ENCODE data around the gene TMEM42. TPM values are rescaled to one million over a fixed set of nuclear protein-coding genes. Genes with fewer than 3 reads are reported as not detected.

Gene TMEM42
- total and polyA plus RNA-seq, 2 of the 13 experiments (the other 11 are each of a cell fraction or from before 2014, with no cell fraction given) = 5.5 to 24.5 TPM

DNA sequence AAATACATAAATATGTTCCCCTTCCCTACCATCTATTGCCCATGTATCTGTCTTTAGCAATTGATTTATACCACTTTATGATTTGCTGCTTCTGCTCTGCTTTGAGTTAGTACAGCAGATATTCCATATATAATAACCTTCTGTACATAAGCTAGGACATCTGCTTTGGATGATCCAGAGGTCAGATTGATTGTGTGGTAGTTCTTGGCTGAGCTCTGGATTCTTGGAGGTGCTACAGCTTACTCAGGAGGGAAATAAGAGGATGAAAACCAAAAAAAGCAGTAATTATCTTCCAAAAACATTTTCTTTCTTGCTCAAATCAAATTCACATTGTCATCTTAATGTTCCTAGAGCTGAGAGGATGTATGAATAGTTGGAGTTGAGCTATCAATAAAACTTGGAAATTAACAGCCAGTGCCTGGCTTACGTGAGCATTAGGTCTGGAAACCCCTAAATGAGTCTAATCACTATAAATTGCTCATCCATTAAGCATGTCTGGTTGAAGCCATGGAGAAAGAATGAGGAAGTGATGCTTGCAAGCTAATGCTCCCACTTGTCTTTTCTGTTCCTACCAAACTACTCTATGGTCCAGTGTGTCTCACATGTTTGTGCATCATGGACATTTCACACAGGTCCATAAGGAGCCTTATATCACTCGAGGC, 36.3 kb upstream of the TMEM42 start:
- 95% methylated on average over 2 of the region's 2 CpGs for WGBS (ENCODE audit: low lambda C conversion rate)
- Histone ChIP-seq H3K36me3 (replicated peaks in 1 of 2; ENCODE audit: control insufficient read depth in 1 of 2, insufficient read depth in 2 of 2, low read length in 2 of 2) (peaks cover 1 to 20% of the 10 kb centered on the region in 2 experiments), H3K27ac (ENCODE audit: extremely low read length, insufficient read depth, low read length) (no peak overlapping the region), H3K4me1 (ENCODE audit: insufficient read depth, low read length) (no peaks in the 10 kb centered on the region), H3K9ac (ENCODE audit: insufficient read depth, low read depth, low read length) (no peak overlapping the region), H2AFZ (ENCODE audit: low read length) (no peak overlapping the region), H3K4me2 (ENCODE audit: low read depth, low read length) (no peak overlapping the region), H3K4me3 (replicated peaks in 1 of 3; ENCODE audit: insufficient read depth in 1 of 3, low read depth in 2 of 3, low read length in 3 of 3) (no peak overlapping the region), H3K79me2 (ENCODE audit: insufficient read depth, low read length) (no peaks in the 10 kb centered on the region), H4K20me1 (ENCODE audit: insufficient read depth, low read length) (no peaks in the 10 kb centered on the region), H3K9me3 (ENCODE audit: low read length) (no peaks in the 10 kb centered on the region), H3K27me3 (ENCODE audit: control insufficient read depth in 1 of 2, insufficient read depth in 2 of 2, low read length in 2 of 2) (no peaks in the 10 kb centered on the region)
- intact Hi-C loops (cut with micrococcal nuclease; ENCODE audit: unreplicated experiment) = no loop called here
- FAIRE-seq (no peak), ATAC-seq (no peak), DNase-seq (ENCODE audit: low spot score) (no peak)
- in situ Hi-C loops (cut with HindIII; ENCODE audit: extremely low pct_ligation_motif_present, low pct_unique_long_range_greater_than_20kb) = no loop called here
- ChIA-PET POLR2A (no interaction called here), CTCF (ENCODE audit: low intra/inter-chr PET ratio, low total read pairs) (no interaction called here)
- no TSS peak for BruUV-seq (replicated peaks)
- no peak for TF ChIP-seq GATAD1 (CRISPR knock-in tag; IDR thresholded peaks at IDR 0.05)
- TF ChIP-seq ZNF251 (CRISPR knock-in tag; IDR thresholded peaks at IDR 0.05) = no peak

DNA sequence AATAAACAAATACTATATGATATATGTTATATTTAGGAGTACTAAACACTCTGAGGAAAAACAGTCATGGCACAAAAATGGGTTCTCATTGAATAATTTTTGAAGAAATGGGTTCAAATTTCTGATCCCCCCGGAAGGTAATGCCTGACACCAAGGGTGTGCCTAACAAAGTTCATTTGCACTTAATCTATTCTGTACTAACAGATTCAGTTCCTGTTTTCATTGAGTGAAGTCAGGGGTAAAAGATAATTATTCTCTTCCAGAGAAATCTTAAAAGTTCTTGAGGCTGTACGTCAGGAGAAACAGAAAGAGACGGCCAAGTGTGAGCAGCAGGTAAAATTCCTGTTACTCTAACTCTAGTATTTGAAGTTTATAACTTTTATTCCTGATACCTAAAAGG, 34.5 kb upstream of the TMEM42 start:
- H3K36me3 ChIP-seq (replicated peaks in 1 of 2; ENCODE audit: control insufficient read depth in 1 of 2, insufficient read depth in 2 of 2, low read length in 2 of 2) = peaks cover 4 to 32% of the 10 kb centered on the region in 2 experiments
- FAIRE-seq (no peak), DNase-seq (ENCODE audit: low spot score) (no peak), ATAC-seq (no peak)
- no peak for TF ChIP-seq KAT8 (CRISPR knock-in tag; IDR thresholded peaks at IDR 0.05)
- TF ChIP-seq, protein P1, sequence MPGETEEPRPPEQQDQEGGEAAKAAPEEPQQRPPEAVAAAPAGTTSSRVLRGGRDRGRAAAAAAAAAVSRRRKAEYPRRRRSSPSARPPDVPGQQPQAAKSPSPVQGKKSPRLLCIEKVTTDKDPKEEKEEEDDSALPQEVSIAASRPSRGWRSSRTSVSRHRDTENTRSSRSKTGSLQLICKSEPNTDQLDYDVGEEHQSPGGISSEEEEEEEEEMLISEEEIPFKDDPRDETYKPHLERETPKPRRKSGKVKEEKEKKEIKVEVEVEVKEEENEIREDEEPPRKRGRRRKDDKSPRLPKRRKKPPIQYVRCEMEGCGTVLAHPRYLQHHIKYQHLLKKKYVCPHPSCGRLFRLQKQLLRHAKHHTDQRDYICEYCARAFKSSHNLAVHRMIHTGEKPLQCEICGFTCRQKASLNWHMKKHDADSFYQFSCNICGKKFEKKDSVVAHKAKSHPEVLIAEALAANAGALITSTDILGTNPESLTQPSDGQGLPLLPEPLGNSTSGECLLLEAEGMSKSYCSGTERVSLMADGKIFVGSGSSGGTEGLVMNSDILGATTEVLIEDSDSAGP (CRISPR knock-in tag; IDR thresholded peaks at IDR 0.05; ENCODE audit: borderline replicate concordance) = no peak
- no peak for TF ChIP-seq MTF2 (CRISPR knock-in tag; IDR thresholded peaks at IDR 0.05; ENCODE audit: borderline replicate concordance)
- no peak for TF ChIP-seq ZBTB8A (CRISPR knock-in tag; IDR thresholded peaks at IDR 0.05; ENCODE audit: borderline replicate concordance, low read depth)
- no peak overlapping the region for H3K4me3 ChIP-seq (replicated peaks in 1 of 3; ENCODE audit: insufficient read depth in 1 of 3, low read depth in 2 of 3, low read length in 3 of 3)
- intact Hi-C loops (cut with micrococcal nuclease; ENCODE audit: unreplicated experiment) (no loop called here), in situ Hi-C loops (cut with HindIII; ENCODE audit: extremely low pct_ligation_motif_present, low pct_unique_long_range_greater_than_20kb) (no loop called here)
- H3K4me2 ChIP-seq (ENCODE audit: low read depth, low read length) = no peak overlapping the region
- 96% methylated on average over 3 of the region's 3 CpGs for WGBS (ENCODE audit: low lambda C conversion rate)
- no peaks in the 10 kb centered on the region for H3K9me3 ChIP-seq (ENCODE audit: low read length)
- H4K20me1 ChIP-seq (ENCODE audit: insufficient read depth, low read length) = no peaks in the 10 kb centered on the region
- no peaks in the 10 kb centered on the region for H3K79me2 ChIP-seq (ENCODE audit: insufficient read depth, low read length)
- POLR2A ChIA-PET = no interaction called here
- BruUV-seq (replicated peaks) = no TSS peak
- H3K4me1 ChIP-seq (ENCODE audit: insufficient read depth, low read length) = no peaks in the 10 kb centered on the region
- CTCF ChIA-PET (ENCODE audit: low intra/inter-chr PET ratio, low total read pairs) = no interaction called here
- H3K27me3 ChIP-seq (ENCODE audit: control insufficient read depth in 1 of 2, insufficient read depth in 2 of 2, low read length in 2 of 2) = no peaks in the 10 kb centered on the region
- H2AFZ ChIP-seq (ENCODE audit: low read length) = no peak overlapping the region
- H3K9ac ChIP-seq (ENCODE audit: insufficient read depth, low read depth, low read length) = no peak overlapping the region
- H3K27ac ChIP-seq (ENCODE audit: extremely low read length, insufficient read depth, low read length) = no peak overlapping the region
